H54 (cell line): ENCODE measurements around the gene IRX3.

Experiments
- DNase-seq: peaks from one replicate; pipeline ENCODE4 v3.0.0; 2011; ENCODE audit warnings: low spot score, mixed read lengths; ENCODE audit not compliant: insufficient read length
- FAIRE-seq: peaks from 3 replicates; lab custom pipeline; 2011; peaks lifted over from hg19 to GRCh38; lab: Jason Lieb, UNC
- POLR2A ChIP-seq: IDR thresholded peaks from 2 replicates; pipeline ENCODE4 v1.6.1; 2011; ENCODE audit warnings: low read depth, mild to moderate bottlenecking, low read length

IRX3 gene

DNA sequence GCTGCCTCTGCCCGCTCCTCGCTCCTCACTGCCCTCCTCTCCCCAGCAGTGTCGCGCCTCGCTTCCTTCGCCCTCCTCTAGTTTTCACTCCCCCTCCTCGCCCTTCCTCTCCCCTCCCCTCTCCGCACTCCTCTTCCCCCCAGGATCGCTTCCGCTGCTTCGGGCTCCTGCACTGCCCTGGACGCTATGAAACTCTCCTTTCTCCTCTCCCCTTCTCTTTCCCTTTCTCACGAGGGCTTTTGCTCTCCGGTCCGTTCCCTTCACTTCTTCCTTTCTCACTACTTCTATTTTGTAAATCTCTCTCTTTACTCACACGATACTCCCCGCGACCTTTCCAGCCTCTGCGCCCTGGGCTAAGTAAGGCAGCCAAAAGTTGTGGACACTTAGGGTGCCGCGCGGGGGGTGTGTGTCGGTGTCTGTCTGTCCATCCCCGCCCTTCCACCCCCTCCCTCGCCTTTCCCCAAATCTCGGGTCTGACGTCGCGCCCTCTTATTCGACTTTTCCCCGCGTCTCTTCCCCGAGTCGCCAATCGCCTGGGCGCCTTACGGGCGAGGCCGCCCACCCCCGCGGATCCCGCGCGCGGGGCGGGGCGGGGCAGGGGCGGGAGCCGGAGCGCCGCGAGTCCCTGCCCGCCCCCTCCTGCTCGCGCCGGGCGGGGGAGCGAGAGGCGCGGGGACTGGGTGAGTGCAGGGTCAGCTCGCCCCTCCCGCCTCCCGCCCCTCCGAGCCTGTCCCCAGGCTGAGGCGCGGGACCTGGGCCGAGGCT, at the start of gene IRX3:
Gene IRX3 (minus strand): TSS at position 422 of the 765 bp plus-strand sequence. CDS start 737 bp downstream, outside the sequence.
- FAIRE-seq (no peak), DNase-seq (peak; percentile 98)
- TF ChIP-seq POLR2A = peak; percentile 39

DNA sequence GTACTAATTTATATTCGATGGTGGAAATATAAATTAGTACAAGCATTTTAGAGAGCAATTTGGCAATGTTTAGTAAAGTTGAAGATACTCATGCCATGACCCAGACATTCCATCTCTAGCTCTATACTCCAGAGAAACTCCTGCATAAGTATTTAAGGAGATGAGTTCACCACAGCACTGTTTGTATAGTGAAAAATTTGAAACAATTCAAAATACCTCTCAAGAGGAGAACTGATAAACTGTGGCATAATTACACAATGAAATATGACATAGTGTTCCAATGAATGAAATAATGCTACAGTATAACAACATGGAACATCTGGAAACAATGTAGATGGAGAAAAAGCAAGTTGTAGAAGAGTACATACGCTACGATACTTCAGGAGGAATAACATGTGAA, 48.6 kb upstream of the IRX3 start:
- FAIRE-seq = no peak
- TF ChIP-seq POLR2A = no peak
- no peak for DNase-seq

DNA sequence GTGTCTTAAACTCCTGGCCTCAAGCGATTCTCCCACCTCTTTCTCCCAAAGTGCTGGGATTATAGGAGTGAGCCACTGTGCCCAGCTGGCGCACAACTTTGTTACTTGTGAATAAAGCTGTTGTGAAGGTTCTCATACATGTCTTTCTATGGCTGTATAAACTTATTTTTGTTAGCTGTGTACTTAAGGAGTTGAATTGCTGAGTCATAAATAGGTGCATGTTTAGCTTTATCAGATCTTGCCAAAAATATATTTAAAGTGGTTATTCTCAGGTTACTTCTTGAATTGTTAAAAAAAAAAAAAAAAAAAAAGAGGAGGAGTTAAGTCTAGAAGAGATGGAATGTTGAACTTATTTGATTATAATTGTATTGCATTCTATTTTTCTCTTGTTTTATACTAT, 47.6 kb upstream of the IRX3 start:
- FAIRE-seq = no peak
- TF ChIP-seq POLR2A = no peak
- DNase-seq = no peak

DNA sequence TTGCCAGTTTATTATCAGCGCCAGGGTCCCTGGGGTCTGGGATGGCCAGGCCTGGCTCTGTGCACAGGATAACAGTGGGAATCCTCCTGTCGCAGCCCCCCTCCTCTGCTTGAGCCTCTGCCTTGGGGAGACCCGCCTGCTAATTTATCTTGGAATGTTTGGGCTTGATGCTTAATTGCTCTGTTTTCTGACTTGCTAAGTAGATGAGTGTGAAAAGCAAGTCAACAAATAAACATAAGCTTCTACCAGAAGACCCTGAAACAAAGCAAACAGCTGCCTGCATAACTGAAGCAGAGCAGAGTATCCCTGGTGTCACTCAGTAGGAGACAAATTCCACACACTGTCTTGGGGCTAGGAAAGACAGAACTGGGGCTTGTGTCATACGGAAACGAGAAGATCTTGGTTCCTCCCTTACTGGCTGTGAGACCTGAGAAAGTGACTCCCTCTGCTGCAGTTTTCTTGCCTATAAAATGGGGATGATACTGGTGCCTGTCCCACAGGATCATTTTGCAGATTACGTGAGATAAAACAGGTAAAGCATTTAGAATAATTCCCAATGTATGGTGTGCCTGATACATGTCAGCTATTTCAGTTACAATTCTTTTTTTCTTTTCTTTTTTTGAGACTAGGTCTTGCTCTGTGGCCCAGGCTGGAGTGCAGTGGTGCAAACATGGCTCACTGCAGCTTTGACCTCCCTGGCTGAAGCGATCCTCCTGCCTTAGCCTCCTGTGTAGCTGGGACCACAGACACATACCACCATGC, 44.8 kb upstream of the IRX3 start:
- FAIRE-seq (no peak), DNase-seq (no peak)
- no peak for TF ChIP-seq POLR2A

DNA sequence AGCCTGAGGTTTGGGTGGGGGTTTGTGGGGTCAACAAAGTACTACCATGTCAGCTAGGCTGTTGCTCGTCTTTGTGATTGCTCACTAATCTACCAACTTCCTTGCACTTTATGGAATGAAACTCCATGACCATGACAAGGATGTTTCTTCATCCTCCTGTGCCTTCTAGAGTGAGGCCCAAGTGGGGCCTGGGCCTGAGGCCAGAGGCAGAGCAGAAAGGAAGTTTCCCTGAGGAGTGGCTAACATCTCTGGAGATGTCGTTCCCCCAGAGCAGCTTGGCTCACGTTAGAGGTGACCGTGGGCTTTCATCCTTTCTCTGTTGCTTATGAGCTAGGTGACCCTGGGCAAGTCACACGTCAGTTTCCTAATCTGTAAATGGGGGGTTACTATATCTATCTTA, 41.0 kb upstream of the IRX3 start:
- DNase-seq = no peak
- no peak for FAIRE-seq
- no peak for TF ChIP-seq POLR2A

DNA sequence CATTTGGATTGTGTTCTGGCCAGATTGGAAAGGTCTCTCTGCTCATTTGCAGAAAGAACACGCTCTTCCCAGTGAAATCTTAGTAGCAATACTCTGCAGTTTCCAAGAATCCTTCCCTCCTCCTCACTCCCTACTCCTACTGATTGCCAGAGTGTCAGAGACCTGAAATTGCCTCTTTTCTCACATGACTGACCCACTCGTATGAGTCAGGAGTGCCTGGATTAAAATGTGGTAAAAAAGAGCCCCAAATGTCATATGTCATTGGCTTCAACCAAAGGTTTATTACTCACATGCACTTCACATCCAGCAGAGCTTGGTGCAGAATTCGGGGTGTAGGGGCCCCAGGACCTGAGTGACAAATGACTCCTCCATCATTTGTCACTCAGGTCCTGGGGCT, 39.7 kb upstream of the IRX3 start:
- FAIRE-seq (no peak), DNase-seq (peak; percentile 15)
- no peak for TF ChIP-seq POLR2A

DNA sequence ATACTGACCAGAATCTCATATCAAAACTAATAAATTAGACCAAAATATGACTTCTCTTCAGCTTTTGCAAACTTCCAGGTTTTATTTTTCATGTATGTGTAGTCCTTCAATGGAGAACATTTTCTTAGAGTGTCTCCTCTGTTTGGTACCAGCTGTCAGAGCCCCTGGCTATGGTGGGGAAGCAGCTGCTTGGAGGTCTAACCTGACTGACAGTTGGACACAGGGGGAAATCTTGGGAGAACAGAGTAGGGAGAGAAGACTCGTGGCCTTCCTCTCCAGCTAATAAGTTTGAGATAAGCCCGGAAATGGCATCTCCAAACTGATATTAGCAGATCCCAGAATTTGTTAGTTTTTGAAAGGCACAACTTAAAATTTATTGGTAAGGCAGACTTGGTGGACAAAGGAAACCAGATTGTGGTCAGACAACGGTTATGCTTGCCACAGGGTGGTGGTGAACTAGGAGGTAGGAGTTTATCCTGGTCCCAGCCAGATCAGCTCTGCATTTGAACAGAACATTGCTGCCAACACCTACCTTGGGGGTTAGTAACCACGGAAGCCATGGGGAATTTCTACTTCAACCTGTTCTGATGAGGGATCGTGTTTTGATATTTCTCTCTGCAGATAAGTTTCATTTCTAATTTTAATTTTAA, 39.2 kb upstream of the IRX3 start:
- FAIRE-seq (no peak), DNase-seq (no peak)
- TF ChIP-seq POLR2A = no peak

DNA sequence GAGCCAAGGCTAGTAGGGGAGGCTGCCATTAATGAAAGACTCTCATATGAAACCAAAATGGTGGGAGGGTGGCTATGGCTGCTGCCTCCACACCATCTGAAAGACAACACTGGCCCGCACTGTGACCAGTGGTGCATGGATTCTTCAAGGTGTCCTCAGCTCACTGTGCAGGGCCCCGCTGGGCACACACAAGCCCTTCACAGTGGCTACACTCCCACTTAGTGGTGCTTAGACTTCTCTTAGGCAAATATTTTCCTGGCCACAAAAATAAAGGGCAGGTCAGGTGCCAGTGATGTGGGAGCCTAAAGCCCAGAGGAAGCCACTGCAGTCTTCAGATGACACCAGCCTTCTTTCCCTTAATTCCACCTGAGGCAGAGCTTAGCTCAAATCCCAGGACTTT, 38.1 kb upstream of the IRX3 start:
- no peak for TF ChIP-seq POLR2A
- no peak for DNase-seq
- FAIRE-seq = no peak

DNA sequence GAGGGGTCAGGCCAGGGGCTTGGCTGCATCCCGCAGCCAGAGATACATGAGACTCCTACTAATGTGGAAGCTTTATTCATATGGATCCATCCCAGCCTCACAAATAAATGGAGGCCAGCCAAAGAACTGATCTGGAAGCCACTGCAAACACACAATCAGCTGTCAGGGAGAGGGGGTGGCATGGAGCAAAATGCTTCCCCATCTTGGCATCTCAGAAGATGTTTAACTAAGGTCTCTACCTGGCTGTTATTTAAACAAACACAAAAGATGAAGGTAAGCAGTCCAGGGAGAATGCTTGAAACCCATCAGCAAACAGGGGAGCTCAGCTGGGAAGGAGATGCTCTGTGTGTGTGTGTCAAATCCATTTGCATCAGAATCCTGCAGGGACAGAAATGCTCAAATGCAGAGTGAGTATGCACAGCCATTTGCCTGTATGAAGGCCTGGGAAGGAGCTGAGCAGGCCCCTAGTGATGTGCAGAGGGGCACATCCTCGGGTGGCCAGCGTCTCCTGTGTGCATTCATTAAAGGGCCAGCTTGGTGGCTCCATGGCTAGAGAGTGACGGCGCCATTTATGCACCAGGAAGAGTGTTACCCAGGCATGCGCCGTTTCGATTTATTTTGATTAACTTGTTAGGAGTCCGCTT, 34.2 kb upstream of the IRX3 start:
- TF ChIP-seq POLR2A = no peak
- FAIRE-seq (no peak), DNase-seq (no peak)

DNA sequence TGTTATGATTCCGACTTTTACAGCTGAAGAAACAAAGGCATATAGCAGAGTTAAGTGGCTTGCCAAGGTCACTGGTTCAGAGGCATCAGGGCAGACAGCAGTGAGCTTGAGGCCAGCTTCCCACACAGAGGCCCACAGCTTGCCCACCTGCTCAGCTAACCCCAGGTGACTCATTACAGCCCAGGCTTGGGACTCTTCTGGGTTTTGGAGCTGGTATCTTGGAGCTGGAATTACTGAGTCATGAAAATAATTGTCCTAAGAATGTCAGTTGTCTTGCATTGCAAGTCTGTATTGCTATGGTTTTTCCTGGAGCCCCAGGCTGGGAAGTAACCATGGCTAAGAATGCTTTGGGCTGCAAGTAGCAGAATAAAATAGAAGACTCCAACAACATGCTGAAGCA, 32.4 kb upstream of the IRX3 start:
- FAIRE-seq (no peak), DNase-seq (no peak)
- no peak for TF ChIP-seq POLR2A

DNA sequence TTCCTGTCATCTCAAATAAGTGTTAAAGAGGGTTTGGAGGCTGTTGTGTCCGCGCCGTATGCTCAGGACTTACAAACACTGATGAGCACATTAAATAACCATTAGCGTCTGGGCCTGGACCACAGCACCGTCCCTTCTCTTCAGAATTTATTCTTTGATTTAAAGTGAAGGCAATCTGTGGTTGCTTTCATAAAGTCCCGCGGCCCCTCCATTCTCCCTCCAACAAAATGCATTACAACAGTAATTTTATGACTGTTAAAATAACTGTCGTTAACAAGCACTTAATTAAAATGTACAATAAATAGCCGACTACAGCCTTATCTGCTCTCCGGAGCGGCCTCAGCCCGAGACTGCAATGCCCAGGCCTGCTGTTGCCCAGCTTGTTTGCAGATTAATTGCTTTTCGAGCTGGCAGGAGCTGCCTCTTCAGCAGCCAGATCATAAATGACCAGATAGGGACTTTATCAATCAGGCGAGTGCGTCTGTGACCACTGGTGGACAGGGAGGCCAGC, 30.6 kb upstream of the IRX3 start:
- no peak for TF ChIP-seq POLR2A
- DNase-seq (no peak), FAIRE-seq (no peak)

DNA sequence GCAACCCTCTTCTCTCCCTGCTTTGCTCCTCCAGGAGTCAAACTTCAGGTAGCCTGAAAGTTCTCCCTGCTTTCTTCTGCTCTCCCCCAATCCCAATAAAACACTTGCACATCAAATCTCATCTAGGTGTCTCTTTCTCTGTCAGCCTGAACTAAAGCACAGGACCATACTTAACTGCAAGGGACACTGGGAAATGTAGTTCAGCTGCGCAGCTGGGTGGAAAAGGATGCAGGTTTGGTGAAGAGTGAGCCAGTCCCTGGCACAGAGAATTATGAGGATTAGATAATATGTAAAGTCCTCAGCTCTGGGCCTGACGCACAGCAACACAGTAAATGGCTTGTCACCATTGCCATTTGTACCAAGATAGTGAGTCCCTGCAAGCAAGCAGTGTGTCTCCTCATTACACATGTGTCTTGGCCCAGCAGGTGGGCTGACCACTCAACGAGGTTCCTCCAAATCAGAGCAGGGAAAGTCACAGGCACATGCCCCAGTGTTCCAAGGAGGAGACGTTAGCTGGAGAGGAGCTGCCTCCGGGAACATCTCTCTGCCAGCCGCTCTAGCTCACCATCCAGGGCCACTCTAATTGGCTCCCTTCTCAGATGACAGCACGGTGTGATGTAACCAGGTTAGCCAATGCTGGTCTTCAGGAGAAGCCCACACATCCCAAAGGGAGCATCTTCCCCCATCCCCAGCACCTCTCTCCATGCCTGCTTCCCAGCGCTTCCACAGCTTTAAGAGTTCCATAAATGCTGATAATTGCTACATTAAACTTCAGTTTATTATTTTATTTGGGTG, 29.7 kb upstream of the IRX3 start:
- DNase-seq (no peak), FAIRE-seq (no peak)
- no peak for TF ChIP-seq POLR2A

DNA sequence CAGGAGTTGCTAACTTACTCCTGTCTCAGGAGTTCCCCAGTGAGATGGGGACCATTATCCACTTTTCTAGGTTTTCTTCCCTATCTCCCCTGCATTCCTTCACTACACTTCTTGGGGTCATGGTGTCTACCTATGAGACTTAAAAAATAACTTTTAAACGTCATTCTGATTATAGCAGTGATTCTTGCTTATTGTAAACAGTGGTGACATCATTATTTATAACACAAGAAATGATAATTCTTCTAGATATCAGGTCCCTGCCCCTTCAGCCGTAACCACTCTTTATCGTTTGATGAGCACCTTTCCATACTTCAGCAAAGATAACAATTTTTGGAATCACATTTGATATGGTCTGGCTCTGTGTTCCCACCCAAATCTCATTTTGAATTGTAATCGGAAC, 27.2 kb upstream of the IRX3 start:
- DNase-seq (no peak), FAIRE-seq (no peak)
- no peak for TF ChIP-seq POLR2A

DNA sequence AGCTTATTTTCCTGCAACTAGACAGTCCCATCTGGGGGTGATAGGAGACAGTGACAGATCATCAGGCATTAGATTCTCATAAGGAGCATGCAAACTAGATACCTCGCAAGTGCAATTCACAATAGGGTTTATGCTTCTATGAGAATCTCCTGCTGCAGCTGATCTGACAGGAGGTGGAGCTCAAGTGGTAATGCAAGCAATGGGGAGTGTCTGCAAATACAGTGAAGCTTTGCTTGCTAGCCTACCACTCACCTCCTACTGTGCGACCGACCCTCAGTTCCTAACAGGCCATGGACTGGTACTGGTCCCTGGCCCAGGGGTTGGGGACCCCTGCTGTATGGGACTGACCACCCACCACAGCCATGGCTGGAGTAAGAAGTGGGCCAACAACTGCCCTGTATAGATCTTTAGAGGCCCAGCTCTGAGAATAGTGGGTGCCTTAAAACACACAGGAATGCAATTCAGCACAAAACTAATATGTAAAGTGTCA, 26.0 kb upstream of the IRX3 start:
- no peak for TF ChIP-seq POLR2A
- no peak for FAIRE-seq
- no peak for DNase-seq
